SH-SY5Y (cell line): Measurements from ENCODE around the gene ACTL6B.

ENCODE experiments used
- GATA2 ChIP-seq: IDR thresholded peaks from 2 replicates; pipeline ENCODE4 v1.6.1; 2011; ENCODE audit warnings: mild to moderate bottlenecking, low read depth, low read length
- GATA3 ChIP-seq: IDR thresholded peaks from 2 replicates; pipeline ENCODE4 v1.6.1; 2011; ENCODE audit warnings: low read depth, mild to moderate bottlenecking, low read length, moderate library complexity

- TF ChIP-seq GATA2 (no peak), GATA3 (no peak)
Measured at GRCh38 chr7:100686201-100686821, 30.1 kb upstream of the ACTL6B start.
